Measurements from ENCODE around the gene CNGA1.
"Not testable (repeated sequence)": the region's sequence is repeated elsewhere in the genome, so short reads cannot be mapped to it uniquely, and the experiment has no call there.

CNGA1 gene

GRCh38 chr4:48028696-48029095 lies 12.2 kb upstream of the CNGA1 start:
- DNase-seq: no peak

GRCh38 chr4:48027653-48028052 lies 11.2 kb upstream of the CNGA1 start:
- DNase-seq: no peak

- DNase-seq: peak; percentile 50
These were observed 8.5 kb upstream of the CNGA1 start for GRCh38 chr4:48025005-48025404.

- no peak for DNase-seq
These were observed 8.0 kb upstream of the CNGA1 start for GRCh38 chr4:48024522-48024921.

- no peak for DNase-seq
These were observed 5.8 kb upstream of the CNGA1 start for GRCh38 chr4:48022192-48022799.

GRCh38 chr4:48021100-48021499 lies 4.6 kb upstream of the CNGA1 start:
- DNase-seq: no peak

- no peak for DNase-seq
These were observed 1.6 kb upstream of the CNGA1 start for GRCh38 chr4:48018112-48018511.

- DNase-seq: peak; percentile 62
These were observed 659 bp upstream of the CNGA1 start for GRCh38 chr4:48017108-48017571.

GRCh38 chr4:48015678-48016077 lies 803 bp downstream of the CNGA1 start:
- no peak for DNase-seq

- no peak for DNase-seq
These were observed 1.3 kb downstream of the CNGA1 start for GRCh38 chr4:48015216-48015615.

- no peak for DNase-seq
These were observed 3.7 kb downstream of the CNGA1 start for GRCh38 chr4:48012824-48013223.

GRCh38 chr4:48011722-48012121 lies 4.8 kb downstream of the CNGA1 start:
- no peak for DNase-seq

GRCh38 chr4:48010906-48011305 lies 5.6 kb downstream of the CNGA1 start:
- DNase-seq: not testable (repeated sequence)

GRCh38 chr4:48008021-48008596 lies 8.4 kb downstream of the CNGA1 start:
- DNase-seq: no peak

GRCh38 chr4:48005781-48006180 lies 10.7 kb downstream of the CNGA1 start:
- DNase-seq: no peak

- DNase-seq: not testable (repeated sequence)
These were observed 12.9 kb downstream of the CNGA1 start for GRCh38 chr4:48003568-48003967.

- DNase-seq: no peak
These were observed 14.2 kb downstream of the CNGA1 start for GRCh38 chr4:48002267-48002666.

GRCh38 chr4:47996021-47996420 lies 20.5 kb downstream of the CNGA1 start:
- DNase-seq: no peak

- DNase-seq: not testable (repeated sequence)
These were observed 24.0 kb downstream of the CNGA1 start for GRCh38 chr4:47992475-47992874.

GRCh38 chr4:47990145-47990544 lies 26.3 kb downstream of the CNGA1 start:
- DNase-seq: no peak

GRCh38 chr4:47974566-47974965 lies 41.9 kb downstream of the CNGA1 start:
- no peak for DNase-seq

- no peak for DNase-seq
These were observed 43.8 kb downstream of the CNGA1 start for GRCh38 chr4:47972721-47973120.

GRCh38 chr4:47972181-47972580 lies 44.3 kb downstream of the CNGA1 start:
- no peak for DNase-seq

- DNase-seq: no peak
These were observed 47.6 kb downstream of the CNGA1 start for GRCh38 chr4:47968847-47969246.

GRCh38 chr4:47954677-47955076 lies 61.8 kb downstream of the CNGA1 start:
- no peak for DNase-seq
